Kidney (tissue), 14 donors: ENCODE measurements around the gene SEZ6L. TPM values are rescaled to one million over a fixed set of nuclear protein-coding genes. Genes with fewer than 3 reads are reported as not detected.

Experiments used
- DNase-seq, 5 donors: peaks; one replicate each; pipeline ENCODE4 v3.0.0-alpha.2; 2013 to 2020
- FAIRE-seq: peaks from 2 replicates; lab custom pipeline; 2012; peaks lifted over from hg19 to GRCh38; lab: Jason Lieb, UNC
- H3K27ac ChIP-seq, 2 donors: one replicate each; pipeline ENCODE4 v1.7.0; 2013; ENCODE audit warnings: low read depth in 2 of 2, low read length in 2 of 2, inconsistent platforms in 1 of 2
- H3K27me3 ChIP-seq: one replicate; pipeline ENCODE4 v1.7.1; 2013; ENCODE audit warnings: low read length, inconsistent platforms; ENCODE audit not compliant: control insufficient read depth, insufficient read depth
- H3K36me3 ChIP-seq, 3 donors: one replicate each; pipeline versions ENCODE4 v1.7.0 to v1.7.1; 2013; ENCODE audit warnings: low read length in 3 of 3, control low read depth in 1 of 3, inconsistent platforms in 1 of 3; ENCODE audit not compliant: insufficient read depth in 3 of 3, control insufficient read depth in 2 of 3
- H3K4me1 ChIP-seq, 3 donors: one replicate each; pipeline versions ENCODE4 v1.7.0 to v1.7.1; 2013; ENCODE audit warnings: low read length in 3 of 3, inconsistent platforms in 1 of 3, low read depth in 1 of 3; ENCODE audit not compliant: control insufficient read depth in 2 of 3, insufficient read depth in 2 of 3
- H3K4me3 ChIP-seq, 3 donors: one replicate each; pipeline versions ENCODE4 v1.7.0 to v1.8.1; 2013; ENCODE audit warnings: low read length in 3 of 3, control low read depth in 1 of 3, inconsistent platforms in 1 of 3
- H3K9ac ChIP-seq, 3 donors: one replicate each; pipeline versions ENCODE4 v1.7.0 to v1.7.1; 2013; ENCODE audit warnings: low read length in 3 of 3, control low read depth in 1 of 3, inconsistent platforms in 1 of 3
- H3K9me3 ChIP-seq, 3 donors: one replicate each; pipeline versions ENCODE4 v1.7.0 to v1.7.1; 2013; ENCODE audit warnings: low read length in 3 of 3, control low read depth in 1 of 3, inconsistent platforms in 1 of 3; ENCODE audit not compliant: control insufficient read depth in 2 of 3, insufficient read depth in 1 of 3
- intact Hi-C: fragments of 100-400 bp; cut with DNase I; formaldehyde crosslinking; loops from one replicate; pipeline ENCODE4 v1.11.1; 2022
- polyA plus RNA-seq: library from polyadenylated mRNA; stranded (reverse); fragments of 350-450 nt; fragmentation: Illumina TruSeq; extraction: RNeasy Lipid Tissue Mini Kit (QIAGEN cat#74804); gene quantifications from one replicate; pipeline ENCODE4 v1.2.3, GENCODE V29; 2014; ENCODE audit warnings: low read depth, low replicate concordance; ENCODE audit not compliant: insufficient read depth
- total RNA-seq: library from RNA; stranded (reverse); fragmentation: NEBNext Ultra II Directional; extraction: Animal tissue kit (Norgen Biotek cat#: 25700); gene quantifications from one replicate; pipeline ENCODE4 v1.2.1, GENCODE V29; 2021
- TF ChIP-seq, protein P1 (sequence below): IDR thresholded peaks from 3 replicates; pipeline ENCODE4 v1.5.1; 2012; ENCODE audit warnings: mild to moderate bottlenecking, moderate library complexity, borderline replicate concordance; ENCODE audit not compliant: insufficient read depth; ENCODE audit errors: extremely low read depth
- donor health status: control.
- donor health status: control.
- donor health status: control.
- donor health status: control.
- donor health status: control.
- donor health status: DM: yes; HTN: yes; CAD: no.
- donor health status: Normal renal cell carcinoma (clear cell type).

SEZ6L gene
- total and polyA plus RNA-seq, 2 donors from 2014 or later: 0.09 to 0.19 TPM

- TF ChIP-seq, protein P1, sequence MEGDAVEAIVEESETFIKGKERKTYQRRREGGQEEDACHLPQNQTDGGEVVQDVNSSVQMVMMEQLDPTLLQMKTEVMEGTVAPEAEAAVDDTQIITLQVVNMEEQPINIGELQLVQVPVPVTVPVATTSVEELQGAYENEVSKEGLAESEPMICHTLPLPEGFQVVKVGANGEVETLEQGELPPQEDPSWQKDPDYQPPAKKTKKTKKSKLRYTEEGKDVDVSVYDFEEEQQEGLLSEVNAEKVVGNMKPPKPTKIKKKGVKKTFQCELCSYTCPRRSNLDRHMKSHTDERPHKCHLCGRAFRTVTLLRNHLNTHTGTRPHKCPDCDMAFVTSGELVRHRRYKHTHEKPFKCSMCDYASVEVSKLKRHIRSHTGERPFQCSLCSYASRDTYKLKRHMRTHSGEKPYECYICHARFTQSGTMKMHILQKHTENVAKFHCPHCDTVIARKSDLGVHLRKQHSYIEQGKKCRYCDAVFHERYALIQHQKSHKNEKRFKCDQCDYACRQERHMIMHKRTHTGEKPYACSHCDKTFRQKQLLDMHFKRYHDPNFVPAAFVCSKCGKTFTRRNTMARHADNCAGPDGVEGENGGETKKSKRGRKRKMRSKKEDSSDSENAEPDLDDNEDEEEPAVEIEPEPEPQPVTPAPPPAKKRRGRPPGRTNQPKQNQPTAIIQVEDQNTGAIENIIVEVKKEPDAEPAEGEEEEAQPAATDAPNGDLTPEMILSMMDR: no peak
- FAIRE-seq: no peak
- no peaks in the 10 kb centered on the region for H3K36me3 ChIP-seq
- no peak overlapping the region for H3K9ac ChIP-seq
- DNase-seq: no peak
- no peaks in the 10 kb centered on the region for H3K27me3 ChIP-seq
- no peak overlapping the region for H3K4me3 ChIP-seq
- no peaks in the 10 kb centered on the region for H3K9me3 ChIP-seq
- H3K27ac ChIP-seq: no peak overlapping the region
- intact Hi-C loops: no loop called here
- no peaks in the 10 kb centered on the region for H3K4me1 ChIP-seq
Observed at GRCh38 chr22:26326803-26327202, 157.5 kb downstream of the SEZ6L start.

DNA sequence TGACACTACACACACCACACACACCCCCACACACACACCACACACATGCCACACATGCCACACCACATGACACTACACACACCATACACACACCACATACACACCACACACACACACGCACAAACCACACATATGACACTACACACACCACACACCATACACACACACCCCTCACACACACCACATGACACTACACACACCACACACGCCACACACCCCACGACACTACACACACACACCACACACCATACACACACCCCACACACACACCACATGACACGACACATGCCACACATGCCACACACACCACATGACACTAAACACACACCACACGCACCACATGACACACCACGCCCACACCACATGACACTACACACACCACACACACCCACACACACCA is 158.0 kb downstream of the SEZ6L start:
- Histone ChIP-seq H3K9ac (no peak overlapping the region), H3K4me3 (no peak overlapping the region), H3K9me3 (no peaks in the 10 kb centered on the region), H3K36me3 (no peaks in the 10 kb centered on the region), H3K27me3 (no peaks in the 10 kb centered on the region), H3K4me1 (no peaks in the 10 kb centered on the region), H3K27ac (no peak overlapping the region)
- intact Hi-C loops: no loop called here
- no peak for DNase-seq
- no peak for FAIRE-seq
- TF ChIP-seq, protein P1: no peak

GRCh38 chr22:26328221-26328620 is 159.0 kb downstream of the SEZ6L start:
- no peak overlapping the region for H3K4me3 ChIP-seq
- no peaks in the 10 kb centered on the region for H3K27me3 ChIP-seq
- H3K4me1 ChIP-seq: no peaks in the 10 kb centered on the region
- TF ChIP-seq, protein P1: no peak
- FAIRE-seq (no peak), DNase-seq (no peak)
- H3K9ac ChIP-seq: no peak overlapping the region
- intact Hi-C loops: no loop called here
- no peak overlapping the region for H3K27ac ChIP-seq
- H3K9me3 ChIP-seq: no peaks in the 10 kb centered on the region
- H3K36me3 ChIP-seq: no peaks in the 10 kb centered on the region
